ENCODE data around the gene CCDC183. TPM values are rescaled to one million over a fixed set of nuclear protein-coding genes. Genes with fewer than 3 reads are reported as not detected.

Gene CCDC183
- total and polyA plus RNA-seq, 2 of the 4 experiments (the other 2 are of a cell fraction) = under 0.01 to 0.29 TPM

GRCh38 chr9:136835162-136835931 is 39.2 kb downstream of the CCDC183 start:
- dilution Hi-C loops (cut with HindIII; ENCODE audit: low sequenced_read_pairs, unreplicated experiment) (no loop called here), intact Hi-C loops (cut with micrococcal nuclease) (no loop called here), in situ Hi-C loops (cut with MboI; ENCODE audit: low sequenced_read_pairs) (no loop called here)
- ATAC-seq (ENCODE audit: low read depth) = no peak
- no peaks in the 10 kb centered on the region for H3K9me1 ChIP-seq (ENCODE audit: insufficient read depth, low read length)
- H3K27me3 ChIP-seq (ENCODE audit: control insufficient read depth, insufficient read depth, low read length) = no peaks in the 10 kb centered on the region
- H3K4me3 ChIP-seq (ENCODE audit: insufficient read depth, low read depth, low read length) = no peak overlapping the region
- H3K79me1 ChIP-seq (ENCODE audit: low read depth in 1 of 2, low read length in 2 of 2) = no peaks in the 10 kb centered on the region; a peak in 1 of 4 replicates
- no peak overlapping the region for H2AK5ac ChIP-seq (ENCODE audit: low read depth, low read length)
- DNase-seq = no peak
- H3K18ac ChIP-seq (ENCODE audit: low read depth, low read length) = no peak overlapping the region
- H4K5ac ChIP-seq (ENCODE audit: low read depth, low read length) = no peak overlapping the region
- H2AK9ac ChIP-seq (replicated peaks; ENCODE audit: low read depth, low read length, poor library complexity) = no peak overlapping the region
- no peaks in the 10 kb centered on the region for H3K9me3 ChIP-seq (ENCODE audit: control insufficient read depth, insufficient read depth, low read length)
- no peak overlapping the region for H2AFZ ChIP-seq (replicated peaks; ENCODE audit: low read length, poor library complexity)
- H2BK120ac ChIP-seq (ENCODE audit: low read depth, low read length) = no peak overlapping the region
- TF ChIP-seq ELK1 (IDR thresholded peaks at IDR 0.05; ENCODE audit: borderline replicate concordance, low read depth, low read length) (no peak), USF2 (IDR thresholded peaks at IDR 0.05; ENCODE audit: low read depth, low read length) (no peak), MAZ (IDR thresholded peaks at IDR 0.05; ENCODE audit: borderline replicate concordance, low read depth, low read length) (no peak)
- no peak overlapping the region for H3K4me2 ChIP-seq (ENCODE audit: low read depth, low read length)
- ChIA-PET CTCF (no interaction called here), POLR2A (ENCODE audit: unreplicated experiment) (no interaction called here)
- no peak overlapping the region for H3K56ac ChIP-seq (ENCODE audit: extremely low read depth, insufficient read depth, low read length)
- no peak overlapping the region for H2BK15ac ChIP-seq (ENCODE audit: low read depth, low read length)
- H3K9ac ChIP-seq (ENCODE audit: low read depth, low read length) = no peak overlapping the region
- no peak overlapping the region for H4K8ac ChIP-seq (ENCODE audit: low read depth in 2 of 2, low read length in 2 of 2)
- no TSS peak for BruUV-seq (replicated peaks)
- H4K20me1 ChIP-seq (ENCODE audit: insufficient read depth, low read length) = no peaks in the 10 kb centered on the region
- no peak overlapping the region for H3K14ac ChIP-seq (replicated peaks; ENCODE audit: low read depth, low read length)
- H3K23ac ChIP-seq (ENCODE audit: low read depth, low read length) = no peak overlapping the region
- no peak overlapping the region for H2BK20ac ChIP-seq (ENCODE audit: low read depth, low read length)
- no peak overlapping the region for H4K91ac ChIP-seq (ENCODE audit: insufficient read depth, low read depth, low read length)
- 98% methylated on average over 10 of the region's 36 CpGs; no CpG with 5 or more reads in 1 of the 2 experiments for WGBS, 2 experiments (ENCODE audit: extremely low coverage in 2 of 2, insufficient read length in 1 of 2)
- no peak overlapping the region for H3K27ac ChIP-seq (ENCODE audit: insufficient read depth, low read length)
- H3K4ac ChIP-seq (ENCODE audit: low read depth, low read length) = no peak overlapping the region
- no peak overlapping the region for H2BK5ac ChIP-seq (ENCODE audit: low read depth, low read length, poor library complexity, severe bottlenecking)
- peaks cover 40% of the 10 kb centered on the region for H3K36me3 ChIP-seq (ENCODE audit: control insufficient read depth, insufficient read depth, low read length)
- no peaks in the 10 kb centered on the region for H3K4me1 ChIP-seq (ENCODE audit: control insufficient read depth, insufficient read depth, low read length)
